Activated CD4-positive, alpha-beta T cell treated with anti-CD3 and anti-CD28 coated beads, Interleukin-2, amount 50 U/mL, for 48 hours (primary cell): ENCODE data around the gene TMEM209.

Experiments
- DNase-seq, 2 experiments: peaks; one replicate each; pipeline ENCODE4 v3.0.0-alpha.2; 2020

TMEM209 gene

GRCh38 chr7:130118801-130119200 lies 86.4 kb downstream of the TMEM209 start:
- no peak for DNase-seq

GRCh38 chr7:130118294-130118693 lies 86.9 kb downstream of the TMEM209 start:
- no peak for DNase-seq

GRCh38 chr7:130114776-130115175 lies 90.4 kb downstream of the TMEM209 start:
- no peak for DNase-seq
